ENCODE results near the gene LRBA.

The LRBA gene

DNA sequence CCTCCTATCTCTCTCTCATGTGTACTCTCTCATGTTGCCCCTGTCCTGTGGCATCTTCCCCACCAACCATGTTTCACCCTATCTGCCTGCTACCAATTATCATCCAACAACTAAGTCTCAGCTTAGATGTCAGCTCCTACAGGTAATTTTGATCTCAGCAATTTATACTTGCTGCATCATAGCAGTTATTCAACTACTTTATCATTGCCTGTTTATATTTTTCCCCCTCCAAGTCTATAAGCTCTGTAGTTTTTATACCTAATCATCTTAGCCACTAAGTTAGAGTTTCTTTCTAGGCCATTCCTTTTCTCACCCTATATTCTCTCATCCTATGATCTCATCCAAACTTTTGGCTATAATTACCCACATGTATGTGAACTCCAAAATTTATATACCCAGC is 382.4 kb downstream of the LRBA start:
- TF ChIP-seq, protein P1, sequence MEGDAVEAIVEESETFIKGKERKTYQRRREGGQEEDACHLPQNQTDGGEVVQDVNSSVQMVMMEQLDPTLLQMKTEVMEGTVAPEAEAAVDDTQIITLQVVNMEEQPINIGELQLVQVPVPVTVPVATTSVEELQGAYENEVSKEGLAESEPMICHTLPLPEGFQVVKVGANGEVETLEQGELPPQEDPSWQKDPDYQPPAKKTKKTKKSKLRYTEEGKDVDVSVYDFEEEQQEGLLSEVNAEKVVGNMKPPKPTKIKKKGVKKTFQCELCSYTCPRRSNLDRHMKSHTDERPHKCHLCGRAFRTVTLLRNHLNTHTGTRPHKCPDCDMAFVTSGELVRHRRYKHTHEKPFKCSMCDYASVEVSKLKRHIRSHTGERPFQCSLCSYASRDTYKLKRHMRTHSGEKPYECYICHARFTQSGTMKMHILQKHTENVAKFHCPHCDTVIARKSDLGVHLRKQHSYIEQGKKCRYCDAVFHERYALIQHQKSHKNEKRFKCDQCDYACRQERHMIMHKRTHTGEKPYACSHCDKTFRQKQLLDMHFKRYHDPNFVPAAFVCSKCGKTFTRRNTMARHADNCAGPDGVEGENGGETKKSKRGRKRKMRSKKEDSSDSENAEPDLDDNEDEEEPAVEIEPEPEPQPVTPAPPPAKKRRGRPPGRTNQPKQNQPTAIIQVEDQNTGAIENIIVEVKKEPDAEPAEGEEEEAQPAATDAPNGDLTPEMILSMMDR (conservative IDR thresholded peaks at IDR 0.05; ENCODE audit: low read length) = no peak
- no peak for DNase-seq (ENCODE audit: low read depth)
- H3K4me3 ChIP-seq (ENCODE audit: low read length) = no peak overlapping the region

DNA sequence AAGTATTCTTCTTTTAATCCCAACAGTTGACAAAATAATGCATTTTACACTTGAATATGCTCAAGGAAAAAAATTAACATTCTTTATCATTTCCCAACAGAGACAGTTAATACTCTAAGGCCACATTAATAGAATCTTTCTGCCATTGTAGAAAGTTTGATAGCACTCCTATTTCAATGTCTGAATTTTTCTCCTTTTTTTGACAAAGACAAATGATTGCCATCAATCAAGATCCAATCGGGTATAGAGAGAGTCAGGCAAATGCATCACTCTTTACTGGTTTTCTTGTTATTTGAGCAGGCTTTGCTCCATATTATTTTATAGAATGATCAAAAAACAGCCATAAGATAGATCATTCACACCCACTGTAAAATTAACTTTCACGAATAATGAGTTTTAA is 387.0 kb downstream of the LRBA start:
- TF ChIP-seq, protein P1 (conservative IDR thresholded peaks at IDR 0.05; ENCODE audit: low read length) = no peak

DNA sequence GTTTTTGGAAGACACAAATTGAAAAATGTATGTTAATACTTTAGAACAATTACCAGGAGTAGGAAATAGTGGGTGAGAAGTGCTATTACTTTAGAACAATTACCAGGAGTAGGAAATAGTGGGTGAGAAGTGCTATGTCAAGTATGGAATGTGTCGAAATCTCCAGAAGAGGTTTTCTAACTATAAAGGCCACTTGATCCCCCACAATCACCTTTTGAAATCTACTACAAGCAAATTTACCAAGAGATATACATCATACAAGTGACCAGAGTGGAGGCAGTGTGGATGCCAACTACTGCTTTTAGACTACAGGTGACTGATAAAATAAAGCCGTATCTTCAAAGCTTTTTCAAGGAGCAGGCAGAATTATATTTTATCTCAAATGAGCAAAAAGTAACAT is 390.1 kb downstream of the LRBA start:
- H3K4me3 ChIP-seq (ENCODE audit: low read length) = no peak overlapping the region
- peak; percentile 1 for DNase-seq (ENCODE audit: low read depth)
- TF ChIP-seq, protein P1 (conservative IDR thresholded peaks at IDR 0.05; ENCODE audit: low read length) = no peak

More for the DNA sequence above, 387.0 kb downstream of the LRBA start:
- no peak for DNase-seq (ENCODE audit: low read depth)
- H3K4me3 ChIP-seq (ENCODE audit: low read length) = no peak overlapping the region

DNA sequence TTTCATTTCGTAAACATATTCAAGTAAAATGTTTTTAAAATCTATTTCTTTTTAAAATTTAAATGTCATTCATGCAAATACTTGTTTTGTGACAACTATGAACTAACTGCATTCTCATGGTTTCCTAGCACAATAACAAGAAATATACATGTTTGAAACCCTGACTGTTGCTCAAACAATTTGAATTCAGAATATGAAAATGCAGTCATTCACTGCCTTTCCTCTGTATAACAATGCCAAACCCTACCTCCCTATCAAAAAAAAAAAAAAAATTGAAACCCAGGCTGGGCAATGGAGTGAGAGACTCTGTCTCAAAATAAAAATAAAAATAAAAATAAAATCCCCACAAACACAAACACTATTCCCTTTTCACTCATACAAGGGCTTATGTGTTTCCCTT is 391.0 kb downstream of the LRBA start:
- TF ChIP-seq, protein P1 (conservative IDR thresholded peaks at IDR 0.05; ENCODE audit: low read length) = no peak
- H3K4me3 ChIP-seq (ENCODE audit: low read length) = no peak overlapping the region
- DNase-seq (ENCODE audit: low read depth) = no peak

DNA sequence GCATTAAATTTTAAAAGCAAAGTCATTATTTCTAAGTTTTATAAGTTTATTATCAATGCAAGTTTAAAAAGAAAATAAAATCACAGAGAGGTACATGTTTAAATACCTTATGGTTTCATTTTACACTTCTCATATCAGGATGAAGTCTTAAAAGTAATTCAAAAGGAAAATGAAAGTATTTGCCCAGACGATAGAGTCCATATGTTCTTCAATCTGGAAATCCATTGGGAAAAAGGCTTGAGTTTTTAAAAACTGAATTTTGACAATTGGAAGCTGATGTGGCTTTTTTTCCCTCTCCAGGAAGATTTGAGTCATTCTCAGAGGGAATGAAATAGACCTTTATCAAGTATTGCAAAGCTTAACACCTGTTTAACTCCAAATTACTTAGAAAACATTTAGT is 396.0 kb downstream of the LRBA start:
- TF ChIP-seq, protein P1 (conservative IDR thresholded peaks at IDR 0.05; ENCODE audit: low read length) = no peak
- no peak overlapping the region for H3K4me3 ChIP-seq (ENCODE audit: low read length)
- no peak for DNase-seq (ENCODE audit: low read depth)

DNA sequence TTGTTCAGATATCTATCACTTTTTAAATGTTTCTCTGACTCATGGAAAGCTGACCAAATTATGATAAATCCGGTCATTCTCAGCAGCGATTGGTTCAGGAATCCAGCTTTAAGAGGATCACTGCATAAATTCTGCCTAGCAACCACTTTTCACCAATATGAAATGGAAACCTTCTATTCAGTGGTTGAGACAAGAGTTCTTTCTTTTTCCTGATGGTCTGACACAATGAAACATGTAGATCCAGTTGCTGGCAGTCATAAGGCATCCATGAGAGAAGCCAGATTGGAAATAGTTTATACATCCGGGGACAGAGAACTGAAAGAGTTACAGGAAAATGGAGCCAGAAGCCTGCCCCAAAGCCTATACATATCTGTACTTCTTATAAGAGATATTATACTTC is 406.0 kb downstream of the LRBA start:
- DNase-seq (ENCODE audit: low read depth) = no peak
- TF ChIP-seq, protein P1 (conservative IDR thresholded peaks at IDR 0.05; ENCODE audit: low read length) = no peak
- no peak overlapping the region for H3K4me3 ChIP-seq (ENCODE audit: low read length)

DNA sequence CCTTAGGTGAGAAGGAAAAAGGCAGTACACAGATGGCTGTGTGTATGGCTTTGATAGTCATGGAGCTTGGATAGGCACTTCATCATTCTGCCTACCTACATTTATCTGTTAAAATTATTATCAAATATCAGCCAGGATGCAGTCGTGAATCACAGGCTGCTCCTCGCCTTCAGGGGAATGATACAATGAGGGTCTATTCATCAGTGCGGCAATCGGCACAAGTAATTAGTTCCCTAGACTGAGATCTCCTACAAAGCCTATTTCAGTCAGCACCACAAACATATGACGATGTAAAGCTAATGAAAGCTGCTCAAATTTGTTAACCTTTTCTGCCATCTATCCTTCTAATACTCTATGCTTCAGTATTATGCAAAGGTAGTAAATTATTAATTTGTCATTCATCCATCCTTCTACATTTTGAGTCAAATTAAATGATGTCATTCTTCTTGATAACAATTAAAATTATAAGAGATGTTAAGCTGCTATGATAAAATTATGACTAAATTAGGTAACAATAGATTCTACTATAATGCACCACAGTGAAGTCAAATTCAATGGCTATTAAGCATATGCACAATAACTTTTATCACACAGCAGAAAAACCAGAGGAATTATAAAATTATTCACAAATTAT is 414.2 kb downstream of the LRBA start:
- DNase-seq (ENCODE audit: low read depth) = no peak
- TF ChIP-seq, protein P1 (conservative IDR thresholded peaks at IDR 0.05; ENCODE audit: low read length) = no peak
- no peak overlapping the region for H3K4me3 ChIP-seq (ENCODE audit: low read length)
